ENCODE measurements around the gene BAIAP2.
A peak's percentile ranks its signal among the peaks of the same experiment; 100 is the strongest.

The BAIAP2 gene

GRCh38 chr17:81039854-81040758 lies 5.2 kb downstream of the BAIAP2 start:
- H3K4me3 ChIP-seq (replicated peaks; ENCODE audit: low read depth, low read length): 0 out of 2 replicates have a peak overlapping the region, but pooled peaks have one; percentile 5
- no peak for TF ChIP-seq CTCF (IDR thresholded peaks at IDR 0.05; ENCODE audit: low read depth, low read length, missing control alignments)
- no peak for DNase-seq (ENCODE audit: extremely low read depth, low read depth)

- H3K4me3 ChIP-seq (replicated peaks; ENCODE audit: low read depth, low read length): 0 out of 2 replicates have a peak overlapping the region, but pooled peaks have one; percentile 5
- no peak for DNase-seq (ENCODE audit: extremely low read depth, low read depth)
- peak; percentile 56 for TF ChIP-seq CTCF (IDR thresholded peaks at IDR 0.05; ENCODE audit: low read depth, low read length, missing control alignments)
Measured at GRCh38 chr17:81040791-81041337, 5.9 kb downstream of the BAIAP2 start.

GRCh38 chr17:81042606-81043005 lies 7.7 kb downstream of the BAIAP2 start:
- no peak for DNase-seq (ENCODE audit: extremely low read depth, low read depth)
- no peak for TF ChIP-seq CTCF (IDR thresholded peaks at IDR 0.05; ENCODE audit: low read depth, low read length, missing control alignments)
- no peak overlapping the region for H3K4me3 ChIP-seq (replicated peaks; ENCODE audit: low read depth, low read length)

- no peak overlapping the region for H3K4me3 ChIP-seq (replicated peaks; ENCODE audit: low read depth, low read length)
- no peak for DNase-seq (ENCODE audit: extremely low read depth, low read depth)
- TF ChIP-seq CTCF (IDR thresholded peaks at IDR 0.05; ENCODE audit: low read depth, low read length, missing control alignments): no peak
Measured at GRCh38 chr17:81043319-81043724, 8.4 kb downstream of the BAIAP2 start.

GRCh38 chr17:81043725-81044427 lies 8.9 kb downstream of the BAIAP2 start:
- no peak for TF ChIP-seq CTCF (IDR thresholded peaks at IDR 0.05; ENCODE audit: low read depth, low read length, missing control alignments)
- no peak overlapping the region for H3K4me3 ChIP-seq (replicated peaks; ENCODE audit: low read depth, low read length)
- no peak for DNase-seq (ENCODE audit: extremely low read depth, low read depth)

GRCh38 chr17:81044428-81044763 lies 9.4 kb downstream of the BAIAP2 start:
- no peak overlapping the region for H3K4me3 ChIP-seq (replicated peaks; ENCODE audit: low read depth, low read length)
- no peak for DNase-seq (ENCODE audit: extremely low read depth, low read depth)
- no peak for TF ChIP-seq CTCF (IDR thresholded peaks at IDR 0.05; ENCODE audit: low read depth, low read length, missing control alignments)
